CD1c-positive myeloid dendritic cell (primary cell): Measurements from ENCODE around the gene ANKH.

ENCODE experiments used
- DNase-seq: peaks from one replicate; pipeline ENCODE4 v3.0.0-alpha.2; 2016; ENCODE audit errors: extremely low spot score

Gene ANKH

DNA sequence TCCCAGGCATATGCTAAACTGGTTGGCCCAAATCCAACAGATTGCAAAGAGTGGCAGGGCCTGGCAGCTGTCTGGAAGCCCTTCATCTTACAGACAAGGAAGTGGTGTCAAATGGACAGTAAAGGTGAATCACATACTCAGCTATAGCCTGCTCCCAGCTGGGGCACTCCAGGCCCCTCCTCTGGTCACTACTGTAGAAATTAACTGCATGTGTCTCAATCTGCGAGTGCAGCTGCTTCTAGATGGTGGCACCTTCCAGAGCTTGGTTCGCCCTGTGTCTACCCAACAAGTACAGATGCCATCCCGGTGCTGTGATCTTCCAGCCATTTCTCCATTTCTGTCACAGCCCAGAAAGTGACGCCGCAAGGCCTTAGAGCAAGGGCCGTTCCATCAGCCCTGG is 156.9 kb downstream of the ANKH start:
- no peak for DNase-seq

DNA sequence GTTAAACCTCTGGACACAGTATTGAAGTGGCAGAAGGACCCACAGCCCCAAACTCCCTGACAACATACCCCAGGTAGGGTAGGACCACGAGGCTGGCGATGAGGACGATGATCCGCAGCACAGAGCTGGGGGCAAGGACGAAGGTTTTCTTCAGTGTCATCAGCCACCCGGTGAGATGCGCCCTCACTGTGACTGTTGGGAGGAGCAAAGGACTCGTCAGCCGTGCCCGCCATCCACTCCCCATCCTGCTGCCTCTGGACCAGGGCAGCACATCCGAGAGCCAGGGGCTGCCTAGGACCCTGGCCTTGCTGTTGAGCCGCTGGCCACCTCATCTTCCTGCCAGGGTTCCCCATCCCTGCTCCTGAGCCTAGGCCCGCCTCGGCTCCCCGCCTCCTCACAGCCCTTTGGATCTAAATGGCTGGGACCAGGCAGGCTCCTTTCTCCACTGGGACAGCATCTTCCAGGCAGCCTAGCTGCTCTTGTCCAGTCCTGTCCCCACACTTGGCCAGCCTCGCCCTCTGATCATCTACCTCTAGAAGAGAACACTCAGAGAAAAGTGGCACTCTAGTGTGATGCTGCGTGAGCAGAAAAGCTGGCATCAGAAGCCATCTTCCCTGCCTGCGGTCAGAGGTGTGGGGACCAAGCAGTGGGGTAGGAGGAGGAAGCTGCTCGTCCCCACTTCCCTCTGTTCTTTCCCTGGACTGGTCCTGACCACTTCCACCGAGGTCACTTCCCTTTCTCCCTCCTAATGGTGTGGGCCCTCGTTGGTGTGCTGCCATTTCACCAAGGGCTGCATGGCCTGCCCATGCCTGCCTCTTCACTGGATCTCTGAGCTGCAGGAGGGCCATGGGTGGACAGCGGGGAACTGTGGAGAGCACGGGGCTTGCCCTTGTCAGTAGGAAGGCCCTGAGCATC is 157.8 kb downstream of the ANKH start:
- DNase-seq: peak; percentile 23

DNA sequence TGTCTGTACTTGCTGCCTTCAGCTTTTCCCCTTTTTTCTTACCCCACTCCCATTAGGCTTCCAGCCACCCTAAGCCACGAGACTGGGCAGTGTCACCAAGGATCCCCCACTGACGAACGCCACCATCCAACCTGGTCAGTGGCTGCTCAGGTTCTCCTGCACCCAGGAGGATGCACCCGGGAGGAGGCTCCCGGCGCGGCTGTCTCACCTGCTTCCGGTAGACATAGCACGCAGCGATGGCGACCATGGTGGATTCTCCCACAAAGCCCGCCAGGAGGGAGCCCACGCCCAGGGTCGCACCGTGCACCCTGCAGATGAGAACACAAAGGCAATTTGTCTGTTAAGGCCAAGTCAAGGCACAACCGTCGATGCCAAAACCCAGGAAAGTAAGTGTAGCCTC is 158.9 kb downstream of the ANKH start:
- DNase-seq: no peak

- DNase-seq: no peak
Measured at GRCh38 chr5:14712131-14712530, 159.4 kb downstream of the ANKH start.

DNA sequence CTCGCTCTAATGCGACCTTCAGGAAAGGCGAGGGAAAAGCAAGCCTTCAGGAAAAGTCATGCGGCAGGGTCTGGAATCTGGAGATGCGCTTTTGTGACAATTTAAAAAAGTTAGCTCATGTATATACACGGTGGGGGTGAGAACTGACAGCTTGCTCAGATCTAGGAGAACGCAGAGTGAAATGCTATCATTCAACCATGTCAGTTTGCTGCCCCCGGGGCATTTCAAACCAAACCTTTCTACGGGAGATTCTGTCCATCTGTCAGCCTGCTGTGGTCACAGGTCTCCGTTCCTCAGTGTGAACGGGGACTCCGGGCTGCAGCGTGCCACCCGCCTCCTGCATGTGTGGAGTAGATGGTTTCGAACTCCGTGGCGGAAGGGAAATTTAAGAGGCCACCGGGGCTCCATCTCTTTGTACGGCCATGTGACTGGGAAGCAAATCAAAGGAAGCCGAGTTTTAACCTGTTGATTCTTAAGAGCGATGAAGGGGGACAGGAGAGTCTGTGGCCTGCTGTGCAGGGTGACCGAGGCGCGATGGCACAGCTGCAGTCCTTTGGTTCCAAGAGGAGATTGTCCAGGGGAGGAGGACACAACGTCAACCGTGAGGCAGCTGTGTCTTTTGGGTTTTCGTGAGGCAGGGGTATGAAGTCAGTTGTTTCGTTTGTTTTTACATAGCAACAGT is 161.1 kb downstream of the ANKH start:
- DNase-seq: no peak

GRCh38 chr5:14708551-14708950 is 163.0 kb downstream of the ANKH start:
- DNase-seq: no peak

GRCh38 chr5:14707811-14708390 is 163.7 kb downstream of the ANKH start:
- no peak for DNase-seq

DNA sequence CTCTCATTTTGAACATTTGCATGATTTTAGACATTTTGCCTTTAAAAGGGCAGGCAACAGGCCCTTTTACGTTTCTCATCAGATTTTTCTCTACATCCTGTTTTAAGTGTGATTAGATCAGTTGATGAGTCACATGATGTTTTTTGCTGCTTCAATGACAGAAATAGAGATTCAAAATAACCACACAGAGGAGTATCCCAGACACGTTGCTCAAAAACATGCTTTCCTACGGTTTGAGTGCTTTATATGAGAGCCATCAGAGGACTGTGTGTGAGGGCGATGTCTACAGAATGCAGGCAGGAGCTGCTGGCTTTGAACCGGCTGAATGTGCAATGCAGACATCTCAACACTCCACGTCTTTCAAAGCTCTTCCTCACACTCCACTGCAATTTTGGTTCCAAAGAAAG is 165.0 kb downstream of the ANKH start:
- peak; percentile 21 for DNase-seq

- no peak for DNase-seq
Measured at GRCh38 chr5:14705556-14705955, 166.0 kb downstream of the ANKH start.

GRCh38 chr5:14702238-14702839 is 169.2 kb downstream of the ANKH start:
- DNase-seq: no peak

DNA sequence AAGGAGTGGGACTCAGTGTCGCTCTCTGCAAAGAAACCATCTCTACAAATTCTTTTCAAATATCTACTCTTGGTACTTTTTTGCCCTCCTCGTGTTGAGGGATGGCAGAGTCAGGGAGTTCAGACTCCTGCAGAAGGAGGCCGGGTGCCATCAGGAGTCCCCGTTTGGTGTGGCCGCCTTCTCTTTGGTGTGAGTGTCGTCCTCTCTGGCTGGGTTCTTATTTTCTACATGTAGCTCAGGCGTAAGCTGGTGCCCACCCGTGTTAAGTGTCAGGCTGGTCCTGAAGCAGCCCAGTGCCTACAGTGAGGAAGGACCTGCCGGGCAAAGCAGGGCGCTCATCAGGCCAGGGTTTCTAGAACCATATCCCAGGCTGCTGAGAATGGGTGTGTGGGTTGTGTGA is 170.0 kb downstream of the ANKH start:
- no peak for DNase-seq

DNA sequence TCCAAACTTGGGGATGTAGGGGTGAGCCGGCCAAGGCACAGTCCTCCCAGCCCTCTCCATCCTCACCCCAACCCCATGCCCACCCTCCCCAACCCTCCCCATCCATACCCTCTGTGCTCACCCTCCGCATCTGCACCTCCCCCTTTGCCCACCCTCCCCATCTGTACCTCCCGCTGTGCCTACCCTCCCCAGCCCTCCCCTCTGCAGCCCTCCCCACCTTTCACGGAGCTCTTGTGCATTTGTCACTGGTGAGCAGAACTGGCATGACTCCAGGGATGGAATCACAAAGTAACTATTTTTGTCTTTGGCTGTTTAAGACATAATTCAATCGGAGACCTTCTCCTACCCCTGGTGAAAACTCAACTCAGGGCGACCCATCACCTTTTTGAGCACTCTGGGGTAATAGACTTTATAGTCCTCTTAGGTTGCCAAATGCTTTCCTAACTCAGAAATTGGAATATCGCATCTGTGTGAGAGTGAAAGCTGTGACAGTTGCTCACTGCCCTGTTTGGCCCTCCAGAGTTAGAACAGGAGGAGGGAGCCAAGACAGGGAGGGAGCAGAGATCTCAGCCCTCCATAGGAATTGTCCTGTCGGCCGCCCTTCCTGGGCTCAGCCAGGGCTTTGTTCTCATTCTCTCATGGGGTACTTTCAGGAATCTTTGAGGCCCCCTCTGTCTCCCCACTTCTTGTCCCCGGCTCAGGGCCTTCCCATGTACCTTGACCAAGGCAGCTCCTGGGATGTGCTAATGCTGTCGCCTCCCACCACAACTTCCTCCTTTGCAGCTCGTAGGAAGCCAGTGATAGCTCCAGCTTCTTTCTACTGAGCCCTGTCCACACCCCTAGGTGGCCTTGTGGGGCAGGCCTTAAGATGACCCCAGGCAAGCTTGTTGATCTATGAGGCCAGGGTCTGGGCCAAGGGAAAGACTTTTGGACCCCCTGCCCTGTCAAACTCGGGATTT is 170.8 kb downstream of the ANKH start:
- peak; percentile 58 for DNase-seq

GRCh38 chr5:14699807-14700400 is 171.7 kb downstream of the ANKH start:
- DNase-seq: no peak

DNA sequence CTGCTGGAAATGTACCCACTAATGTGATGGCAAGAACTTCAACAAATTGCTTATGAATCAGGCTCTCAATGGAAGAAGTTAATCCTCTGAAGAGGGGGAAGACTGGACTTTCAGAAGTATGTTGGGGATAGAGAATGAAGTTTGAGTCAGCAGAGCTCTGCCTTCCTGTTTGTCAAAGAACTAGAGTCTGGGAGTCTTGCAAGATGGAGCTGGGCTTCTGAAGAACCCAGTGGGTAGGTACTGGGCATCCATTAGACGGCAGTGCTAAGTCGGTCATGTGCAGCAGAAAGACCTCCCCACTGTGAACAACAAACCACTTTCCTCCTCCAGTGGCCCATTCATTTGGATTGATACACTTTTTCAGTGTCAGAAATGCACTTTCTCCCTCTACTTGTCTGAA is 172.4 kb downstream of the ANKH start:
- no peak for DNase-seq

GRCh38 chr5:14698495-14698894 is 173.1 kb downstream of the ANKH start:
- no peak for DNase-seq

DNA sequence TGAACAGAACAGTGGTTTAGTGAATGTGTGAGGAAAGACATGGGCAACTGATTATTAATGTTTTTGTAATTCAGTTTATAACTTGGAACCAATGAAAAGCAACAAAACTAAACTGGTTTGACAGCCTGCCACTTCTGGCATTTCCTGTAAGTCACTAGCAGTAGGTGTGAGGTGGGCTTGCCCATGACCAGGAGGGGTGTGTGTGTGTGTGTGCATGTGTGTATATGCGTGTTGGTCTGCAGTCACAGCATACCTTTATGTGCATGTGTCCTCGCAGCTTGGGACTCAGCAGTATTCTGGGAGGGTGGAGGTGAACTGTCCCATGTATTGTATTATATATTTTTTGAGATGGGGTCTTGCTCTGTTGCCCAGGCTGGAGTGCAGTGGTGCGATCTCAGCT is 174.7 kb downstream of the ANKH start:
- DNase-seq: no peak

DNA sequence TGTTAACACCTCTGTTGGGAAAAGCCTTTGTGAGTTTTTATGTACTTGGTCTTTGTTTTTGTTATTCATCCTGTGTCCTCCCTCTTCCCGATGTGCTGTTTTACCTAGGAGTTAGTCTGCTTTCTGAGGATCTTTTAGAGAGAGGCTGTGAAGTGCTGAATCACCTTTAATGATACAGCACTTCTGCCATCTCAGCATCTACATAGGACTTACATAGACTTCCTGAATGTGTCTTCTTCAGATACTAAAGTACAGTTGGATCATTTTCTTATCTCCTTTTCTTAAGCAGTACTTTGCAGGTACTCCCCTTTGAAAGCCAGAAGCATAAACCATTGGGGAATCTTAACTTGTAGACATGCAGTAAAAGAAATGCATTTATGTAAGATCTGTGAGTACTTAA is 175.5 kb downstream of the ANKH start:
- no peak for DNase-seq

GRCh38 chr5:14695152-14695551 is 176.4 kb downstream of the ANKH start:
- no peak for DNase-seq

- no peak for DNase-seq
Measured at GRCh38 chr5:14693070-14693469, 178.5 kb downstream of the ANKH start.

- DNase-seq: no peak
Measured at GRCh38 chr5:14687023-14687665, 184.4 kb downstream of the ANKH start.
